GM12873 (cell line): ENCODE results near the gene TMSB10.

Experiments
- CTCF ChIP-seq: IDR thresholded peaks from 2 replicates; pipeline ENCODE4 v1.5.1; 2012; ENCODE audit warnings: low read depth, mild to moderate bottlenecking, moderate library complexity, low read length, control low read depth; ENCODE audit not compliant: insufficient read depth; ENCODE audit errors: missing control alignments

The TMSB10 gene

DNA sequence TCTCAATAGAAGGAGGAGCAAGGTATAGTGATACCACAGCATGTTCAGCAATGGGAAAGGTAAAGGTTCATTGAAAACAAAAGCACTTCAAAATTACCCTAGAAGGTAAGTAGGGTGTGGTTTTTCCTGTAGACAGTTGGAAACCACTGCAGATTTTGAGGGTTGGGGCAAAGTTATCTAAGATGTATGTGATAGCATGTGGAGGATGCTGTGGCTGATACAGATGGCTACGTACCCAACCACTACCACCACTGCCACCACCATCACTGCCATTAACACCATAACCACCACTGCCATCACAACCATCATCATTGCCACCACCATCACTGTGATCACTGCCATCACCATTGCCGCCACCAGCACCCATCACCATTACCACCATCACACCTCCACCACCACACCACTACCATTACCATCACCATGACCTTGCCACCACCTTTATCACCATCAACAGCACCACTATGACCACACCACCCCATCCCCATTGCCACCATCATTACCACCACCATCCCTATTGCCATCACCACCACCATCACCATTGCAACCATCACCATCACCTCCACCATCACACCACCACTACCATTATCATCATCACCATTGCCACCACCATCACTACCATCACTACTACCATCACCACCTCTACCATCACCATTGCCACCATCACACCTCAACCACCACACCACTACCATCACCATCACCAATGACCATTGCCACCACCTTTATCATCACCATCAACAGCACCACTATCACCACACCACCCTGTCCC is 3.7 kb downstream of the TMSB10 start:
- no peak for TF ChIP-seq CTCF

- TF ChIP-seq CTCF: no peak
These were observed 5.8 kb downstream of the TMSB10 start for GRCh38 chr2:84911135-84911678.

- TF ChIP-seq CTCF: no peak
These were observed 7.5 kb downstream of the TMSB10 start for GRCh38 chr2:84912984-84913383.

DNA sequence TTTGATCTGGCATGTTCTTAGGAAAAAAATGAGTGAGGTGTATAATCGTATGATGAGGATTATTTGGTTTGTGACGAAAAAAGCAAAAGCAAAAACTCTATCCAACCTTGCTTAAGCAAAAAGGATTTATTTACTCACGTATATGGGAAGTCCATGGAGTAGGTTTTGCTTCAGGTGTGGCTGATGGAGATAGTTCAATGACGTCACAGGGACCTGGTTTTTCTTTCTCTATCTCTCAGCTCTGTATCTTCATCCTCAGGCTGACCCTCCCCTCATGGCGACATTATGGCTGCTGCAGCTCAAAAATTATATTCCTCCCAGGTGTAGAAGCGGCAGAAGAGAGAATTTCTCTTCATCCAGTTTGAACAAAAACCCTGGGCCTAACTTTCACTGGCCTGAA is 8.9 kb downstream of the TMSB10 start:
- TF ChIP-seq CTCF: no peak

- TF ChIP-seq CTCF: no peak
These were observed 13.0 kb downstream of the TMSB10 start for GRCh38 chr2:84918430-84918829.

DNA sequence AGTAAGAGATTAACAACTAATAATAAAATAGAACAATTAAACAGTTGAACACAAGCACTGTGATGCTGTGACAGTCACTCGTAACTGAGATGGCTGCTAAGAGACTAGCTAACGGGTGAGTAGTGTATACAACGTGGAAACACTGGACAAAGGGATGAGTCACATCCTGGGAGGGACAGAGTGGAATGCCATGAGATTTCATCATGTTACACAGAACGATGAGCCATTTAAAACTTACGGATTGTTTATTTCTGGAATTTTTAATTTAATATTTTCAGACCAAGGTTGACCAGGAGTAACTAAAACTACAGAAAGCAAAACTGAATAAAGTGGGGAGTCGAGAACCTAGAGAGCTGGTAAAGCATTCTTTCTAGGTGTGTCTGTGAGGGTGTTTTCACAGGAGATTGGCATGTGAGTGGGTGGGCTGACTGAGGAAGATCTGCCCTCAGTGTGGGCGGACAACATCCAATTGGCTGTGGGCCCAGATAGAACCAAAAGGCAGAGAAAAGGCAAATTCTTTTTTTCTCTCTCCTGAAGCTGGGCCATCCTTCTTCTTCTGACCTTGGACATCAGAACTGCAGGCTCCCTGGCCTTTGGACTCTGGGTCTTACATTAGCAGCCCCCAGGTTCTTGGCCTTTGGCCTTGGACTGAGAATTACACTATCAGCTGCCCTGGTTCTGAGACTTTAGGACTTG is 14.6 kb downstream of the TMSB10 start:
- no peak for TF ChIP-seq CTCF

- no peak for TF ChIP-seq CTCF
These were observed 17.6 kb downstream of the TMSB10 start for GRCh38 chr2:84923009-84923408.
